SU-DHL-6 (cell line): ENCODE results near the gene ZNF418.
"Not testable (repeated sequence)": the region's sequence is repeated elsewhere in the genome, so short reads cannot be mapped to it uniquely, and the experiment has no call there.

Source experiments
- H2AFZ ChIP-seq: fragments of 200-600 bp; sonication (generic); 2 replicates; pipeline ENCODE4 v1.6.1; 2014; ENCODE audit warnings: low read depth, mild to moderate bottlenecking, moderate library complexity, mixed read lengths, antibody characterized with exemption, low read length; ENCODE audit not compliant: severe bottlenecking
- H3F3A ChIP-seq: fragments of 200-600 bp; shearing (Covaris generic); 2 replicates; pipeline ENCODE4 v1.6.0; 2016; ENCODE audit warnings: antibody characterized with exemption, mild to moderate bottlenecking; ENCODE audit not compliant: insufficient read depth
- H3K27ac ChIP-seq: fragments of 200-600 bp; sonication (generic); 2 replicates; pipeline ENCODE4 v1.5.1; 2016; ENCODE audit warnings: low read depth, mild to moderate bottlenecking, low read length, moderate library complexity, mixed read lengths
- H3K27me3 ChIP-seq: fragments of 200-600 bp; sonication (generic), shearing (Covaris generic); 2 replicates; pipeline ENCODE4 v1.6.0; 2014; ENCODE audit warnings: mild to moderate bottlenecking, low read length
- H3K36me3 ChIP-seq: fragments of 200-600 bp; sonication (generic); 2 replicates; pipeline ENCODE4 v1.6.1; 2014; ENCODE audit warnings: mild to moderate bottlenecking, low read length, mixed read lengths
- H3K4me2 ChIP-seq: fragments of 300-600, 200-600 bp; shearing (Covaris generic), sonication (generic); 2 replicates; pipeline ENCODE4 v1.6.0; 2014; ENCODE audit warnings: low read length, low read depth, mild to moderate bottlenecking; ENCODE audit not compliant: poor library complexity, severe bottlenecking
- H3K4me3 ChIP-seq: fragments of 200-600 bp; sonication (generic); 2 replicates; pipeline ENCODE4 v1.5.1; 2014; ENCODE audit warnings: antibody characterized with exemption, low read length, mild to moderate bottlenecking, mixed read lengths; ENCODE audit not compliant: insufficient read depth, poor library complexity, severe bottlenecking
- H3K79me2 ChIP-seq: fragments of 200-600 bp; sonication (generic); 2 replicates; pipeline ENCODE4 v1.6.1; 2014; ENCODE audit warnings: mild to moderate bottlenecking, low read length, moderate library complexity; ENCODE audit not compliant: insufficient read depth
- H3K9ac ChIP-seq: fragments of 200-600 bp; sonication (generic); 2 replicates; pipeline ENCODE4 v1.7.0; 2014; ENCODE audit warnings: mild to moderate bottlenecking, low read length
- H3K9me2 ChIP-seq: fragments of 200-600 bp; sonication (generic); replicated peaks from 2 replicates; pipeline ENCODE4 v1.6.1; 2014; ENCODE audit warnings: low read length; ENCODE audit not compliant: insufficient read depth
- H3K9me3 ChIP-seq: fragments of 200-600 bp; sonication (generic); 2 replicates; pipeline ENCODE4 v1.6.1; 2014; ENCODE audit warnings: low read length, mixed read lengths; ENCODE audit not compliant: insufficient read depth
- H4K20me1 ChIP-seq: fragments of 200-600 bp; sonication (generic); 2 replicates; pipeline ENCODE4 v1.6.1; 2014; ENCODE audit warnings: low read depth, mild to moderate bottlenecking, antibody characterized with exemption, low read length, moderate library complexity, mixed read lengths
- EZH2phosphoT487 ChIP-seq: fragments of 200-600 bp; sonication (generic), shearing (Covaris generic); conservative IDR thresholded peaks from 2 replicates; pipeline ENCODE4 v1.6.1; 2018; ENCODE audit warnings: mild to moderate bottlenecking, antibody characterized with exemption, low read length, moderate library complexity, mixed read lengths
- TF ChIP-seq, protein P1 (sequence below): fragments of 200-600 bp; sonication (generic); IDR thresholded peaks from one replicate; pipeline ENCODE4 v1.5.1; 2017; ENCODE audit warnings: antibody characterized with exemption, mild to moderate bottlenecking, low read length, moderate library complexity; ENCODE audit not compliant: insufficient read depth, poor library complexity, severe bottlenecking

The ZNF418 gene

DNA sequence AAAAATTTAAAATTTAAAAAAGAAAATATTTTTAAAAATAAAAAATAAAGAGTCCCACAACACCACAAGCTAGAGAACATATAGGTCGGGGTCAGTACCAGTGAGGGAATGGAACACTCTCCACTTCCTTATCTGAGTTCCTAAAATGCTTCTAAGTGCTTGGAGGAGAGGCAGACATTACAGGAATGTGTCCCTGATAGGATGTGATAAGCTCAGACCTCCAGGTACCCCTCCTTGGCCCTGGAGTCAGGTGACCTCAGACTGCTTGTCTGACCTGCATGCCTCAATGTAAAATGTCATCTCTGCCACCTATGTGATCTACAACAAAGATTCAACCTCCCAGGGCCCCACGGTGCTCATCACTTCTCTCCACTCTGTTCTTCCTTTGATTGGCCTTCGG is 49.2 kb downstream of the ZNF418 start:
- peak overlapping the region; percentile 8 for H3K4me2 ChIP-seq
- no peak for TF ChIP-seq EZH2phosphoT487
- TF ChIP-seq, protein P1, sequence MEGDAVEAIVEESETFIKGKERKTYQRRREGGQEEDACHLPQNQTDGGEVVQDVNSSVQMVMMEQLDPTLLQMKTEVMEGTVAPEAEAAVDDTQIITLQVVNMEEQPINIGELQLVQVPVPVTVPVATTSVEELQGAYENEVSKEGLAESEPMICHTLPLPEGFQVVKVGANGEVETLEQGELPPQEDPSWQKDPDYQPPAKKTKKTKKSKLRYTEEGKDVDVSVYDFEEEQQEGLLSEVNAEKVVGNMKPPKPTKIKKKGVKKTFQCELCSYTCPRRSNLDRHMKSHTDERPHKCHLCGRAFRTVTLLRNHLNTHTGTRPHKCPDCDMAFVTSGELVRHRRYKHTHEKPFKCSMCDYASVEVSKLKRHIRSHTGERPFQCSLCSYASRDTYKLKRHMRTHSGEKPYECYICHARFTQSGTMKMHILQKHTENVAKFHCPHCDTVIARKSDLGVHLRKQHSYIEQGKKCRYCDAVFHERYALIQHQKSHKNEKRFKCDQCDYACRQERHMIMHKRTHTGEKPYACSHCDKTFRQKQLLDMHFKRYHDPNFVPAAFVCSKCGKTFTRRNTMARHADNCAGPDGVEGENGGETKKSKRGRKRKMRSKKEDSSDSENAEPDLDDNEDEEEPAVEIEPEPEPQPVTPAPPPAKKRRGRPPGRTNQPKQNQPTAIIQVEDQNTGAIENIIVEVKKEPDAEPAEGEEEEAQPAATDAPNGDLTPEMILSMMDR: no peak
- no peaks in the 10 kb centered on the region for H3F3A ChIP-seq
- H3K9me3 ChIP-seq: no peaks in the 10 kb centered on the region
- no peak overlapping the region for H3K27ac ChIP-seq
- H3K4me3 ChIP-seq: no peak overlapping the region
- H3K27me3 ChIP-seq: no peaks in the 10 kb centered on the region
- H3K9me2 ChIP-seq: no peaks in the 10 kb centered on the region
- peaks cover 3% of the 10 kb centered on the region; the same call in 1 of the 2 replicates for H3K36me3 ChIP-seq
- H2AFZ ChIP-seq: no peak overlapping the region
- H3K9ac ChIP-seq: no peak overlapping the region
- H4K20me1 ChIP-seq: peaks cover 3% of the 10 kb centered on the region; the same call in 1 of the 2 replicates
- peaks cover 66% of the 10 kb centered on the region for H3K79me2 ChIP-seq

DNA sequence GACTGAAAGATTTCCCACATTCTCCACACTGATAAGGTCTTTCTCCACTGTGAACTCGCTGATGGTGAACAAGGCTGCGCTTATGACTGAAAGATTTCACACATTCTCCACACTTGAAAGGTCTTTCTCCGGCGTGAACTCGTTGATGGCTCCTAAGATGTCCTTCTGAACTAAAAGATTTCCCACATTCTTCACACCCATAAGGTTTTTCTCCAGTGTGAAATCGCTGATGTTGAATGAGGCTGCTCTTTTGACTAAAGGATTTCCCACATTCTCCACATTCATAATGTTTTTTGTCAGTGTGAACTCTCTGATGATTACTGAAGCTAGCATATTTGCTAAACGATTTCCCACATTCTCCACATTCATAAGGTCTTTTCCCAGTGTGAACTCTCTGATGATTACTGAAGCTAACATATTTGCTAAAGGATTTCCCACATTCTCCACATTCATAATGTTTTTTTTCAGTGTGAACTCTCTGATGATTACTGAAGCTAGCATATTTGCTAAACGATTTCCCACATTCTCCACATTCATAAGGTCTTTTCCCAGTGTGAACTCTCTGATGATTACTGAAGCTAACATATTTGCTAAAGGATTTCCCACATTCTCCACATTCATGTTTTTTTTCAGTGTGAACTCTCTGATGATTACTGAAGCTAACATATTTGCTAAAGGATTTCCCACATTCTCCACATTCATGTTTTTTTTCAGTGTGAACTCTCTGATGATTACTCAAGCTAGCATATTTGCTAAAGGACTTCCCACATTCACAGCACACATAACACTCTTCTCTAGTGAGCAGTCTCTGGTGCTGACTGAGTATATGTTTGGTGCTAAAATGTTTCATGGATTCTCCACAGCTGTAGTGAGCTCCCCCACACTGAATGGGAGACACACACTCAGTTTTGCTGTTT is 61.1 kb downstream of the ZNF418 start:
- H3K27me3 ChIP-seq, H4K20me1 ChIP-seq, H3K4me3 ChIP-seq, H3K4me2 ChIP-seq, H3K9me2 ChIP-seq, H3K27ac ChIP-seq, H3K9me3 ChIP-seq, H3K9ac ChIP-seq, H2AFZ ChIP-seq: not testable (repeated sequence)
- Histone ChIP-seq H3K36me3 (peaks cover 26% of the 10 kb centered on the region), H3F3A (0 out of 2 replicates have a peak, but pooled peaks cover 13% of the 10 kb centered on the region), H3K79me2 (peaks cover 22% of the 10 kb centered on the region; the same call in 1 of the 2 replicates)

DNA sequence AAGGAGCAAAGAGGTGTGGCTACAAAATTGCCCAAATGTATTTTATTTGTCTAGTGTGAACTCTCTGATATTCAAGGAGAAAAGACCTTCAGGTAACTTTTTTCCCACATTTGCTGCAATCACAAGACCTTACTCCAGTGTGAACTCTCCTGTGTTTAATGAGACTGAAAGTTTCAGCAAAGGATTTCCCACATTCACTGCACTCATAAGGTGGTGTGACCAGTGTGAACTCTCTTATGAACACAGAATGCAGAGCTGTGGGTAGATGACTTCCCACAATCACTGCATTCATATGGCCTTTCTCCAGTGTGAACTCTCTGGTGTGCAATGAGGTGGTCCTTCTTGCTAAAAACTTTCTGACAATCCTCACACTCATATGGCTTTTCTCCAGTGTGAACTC is 62.8 kb downstream of the ZNF418 start:
- no peaks in the 10 kb centered on the region for H3K9me2 ChIP-seq
- peaks cover 24% of the 10 kb centered on the region for H3K36me3 ChIP-seq
- no peak overlapping the region for H3K9ac ChIP-seq
- H2AFZ ChIP-seq: no peak overlapping the region
- H3K79me2 ChIP-seq: peaks cover 9% of the 10 kb centered on the region; the same call in 1 of the 2 replicates
- H3K4me2 ChIP-seq: no peak overlapping the region
- no peaks in the 10 kb centered on the region for H3K27me3 ChIP-seq
- H3F3A ChIP-seq: 0 out of 2 replicates have a peak, but pooled peaks cover 13% of the 10 kb centered on the region
- TF ChIP-seq, protein P1: no peak
- TF ChIP-seq EZH2phosphoT487: no peak
- no peaks in the 10 kb centered on the region for H4K20me1 ChIP-seq
- H3K27ac ChIP-seq: no peak overlapping the region
- H3K4me3 ChIP-seq: no peak overlapping the region
- peaks cover 7% of the 10 kb centered on the region; the same call in 1 of the 2 replicates for H3K9me3 ChIP-seq
